ENCODE measurements around the gene ZMYND11.

ZMYND11 gene

GRCh38 chr10:266974-267425, 131.7 kb downstream of the ZMYND11 start:
- no peaks in the 10 kb centered on the region for H3K27me3 ChIP-seq (ENCODE audit: insufficient read depth, low read length, poor library complexity, severe bottlenecking)
- no peaks in the 10 kb centered on the region for H3K36me3 ChIP-seq (ENCODE audit: insufficient read depth, low read length)
- H3K79me2 ChIP-seq (ENCODE audit: insufficient read depth, low read length), result no peaks in the 10 kb centered on the region
- no peaks in the 10 kb centered on the region for H3K9me2 ChIP-seq (replicated peaks; ENCODE audit: low read depth, low read length)
- H3K4me2 ChIP-seq (ENCODE audit: low read depth, low read length, poor library complexity, severe bottlenecking), result no peak overlapping the region
- H3K9ac ChIP-seq (ENCODE audit: low read depth, low read length, poor library complexity, severe bottlenecking), result no peak overlapping the region
- no peaks in the 10 kb centered on the region for H3K9me3 ChIP-seq (ENCODE audit: insufficient read depth, low read depth, low read length)
- no peak overlapping the region for H3K4me3 ChIP-seq (ENCODE audit: low read length, poor library complexity, severe bottlenecking)
- TF ChIP-seq, protein P1, sequence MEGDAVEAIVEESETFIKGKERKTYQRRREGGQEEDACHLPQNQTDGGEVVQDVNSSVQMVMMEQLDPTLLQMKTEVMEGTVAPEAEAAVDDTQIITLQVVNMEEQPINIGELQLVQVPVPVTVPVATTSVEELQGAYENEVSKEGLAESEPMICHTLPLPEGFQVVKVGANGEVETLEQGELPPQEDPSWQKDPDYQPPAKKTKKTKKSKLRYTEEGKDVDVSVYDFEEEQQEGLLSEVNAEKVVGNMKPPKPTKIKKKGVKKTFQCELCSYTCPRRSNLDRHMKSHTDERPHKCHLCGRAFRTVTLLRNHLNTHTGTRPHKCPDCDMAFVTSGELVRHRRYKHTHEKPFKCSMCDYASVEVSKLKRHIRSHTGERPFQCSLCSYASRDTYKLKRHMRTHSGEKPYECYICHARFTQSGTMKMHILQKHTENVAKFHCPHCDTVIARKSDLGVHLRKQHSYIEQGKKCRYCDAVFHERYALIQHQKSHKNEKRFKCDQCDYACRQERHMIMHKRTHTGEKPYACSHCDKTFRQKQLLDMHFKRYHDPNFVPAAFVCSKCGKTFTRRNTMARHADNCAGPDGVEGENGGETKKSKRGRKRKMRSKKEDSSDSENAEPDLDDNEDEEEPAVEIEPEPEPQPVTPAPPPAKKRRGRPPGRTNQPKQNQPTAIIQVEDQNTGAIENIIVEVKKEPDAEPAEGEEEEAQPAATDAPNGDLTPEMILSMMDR (conservative IDR thresholded peaks at IDR 0.05; ENCODE audit: low read length), result no peak
- no peak for TF ChIP-seq EZH2phosphoT487 (IDR thresholded peaks at IDR 0.05; ENCODE audit: borderline replicate concordance)
- H4K20me1 ChIP-seq (ENCODE audit: insufficient read depth, low read length, poor library complexity, severe bottlenecking), result no peaks in the 10 kb centered on the region
- H3K4me1 ChIP-seq (ENCODE audit: insufficient read depth, low read length, poor library complexity, severe bottlenecking), result peaks cover 54% of the 10 kb centered on the region
- 0 out of 2 replicates have a peak, but pooled peaks cover 4% of the 10 kb centered on the region for H3F3A ChIP-seq (ENCODE audit: low read depth)
- no peak overlapping the region for H2AFZ ChIP-seq (ENCODE audit: low read length)

DNA sequence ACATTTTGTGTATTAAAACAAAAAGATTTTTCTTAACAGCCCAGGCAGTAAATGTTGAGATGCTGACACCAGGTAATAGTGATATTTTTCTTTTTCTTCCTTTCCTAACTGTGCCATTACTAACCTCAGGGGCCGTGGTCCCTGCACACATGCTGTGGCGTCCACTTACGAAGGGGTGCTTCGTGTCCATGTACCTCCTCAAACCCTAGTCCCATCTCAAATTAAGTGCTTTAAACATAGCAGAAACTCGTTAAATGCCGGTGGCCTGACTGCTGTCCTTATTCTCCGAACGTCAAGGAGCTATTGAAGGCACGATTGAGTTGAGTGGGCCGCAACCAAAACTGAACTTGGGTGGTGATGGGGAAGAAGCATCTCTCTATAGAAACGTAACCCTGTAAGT, 132.4 kb downstream of the ZMYND11 start:
- H4K20me1 ChIP-seq (ENCODE audit: insufficient read depth, low read length, poor library complexity, severe bottlenecking), result no peaks in the 10 kb centered on the region
- no peak overlapping the region for H3K4me3 ChIP-seq (ENCODE audit: low read length, poor library complexity, severe bottlenecking)
- H3K9me3 ChIP-seq (ENCODE audit: insufficient read depth, low read depth, low read length), result no peaks in the 10 kb centered on the region
- 0 out of 2 replicates have a peak, but pooled peaks cover 4% of the 10 kb centered on the region for H3F3A ChIP-seq (ENCODE audit: low read depth)
- no peak overlapping the region for H3K4me2 ChIP-seq (ENCODE audit: low read depth, low read length, poor library complexity, severe bottlenecking)
- no peak for TF ChIP-seq EZH2phosphoT487 (IDR thresholded peaks at IDR 0.05; ENCODE audit: borderline replicate concordance)
- TF ChIP-seq, protein P1 (conservative IDR thresholded peaks at IDR 0.05; ENCODE audit: low read length), result no peak
- H3K36me3 ChIP-seq (ENCODE audit: insufficient read depth, low read length), result no peaks in the 10 kb centered on the region
- no peaks in the 10 kb centered on the region for H3K9me2 ChIP-seq (replicated peaks; ENCODE audit: low read depth, low read length)
- H3K4me1 ChIP-seq (ENCODE audit: insufficient read depth, low read length, poor library complexity, severe bottlenecking), result peaks cover 59% of the 10 kb centered on the region
- H3K79me2 ChIP-seq (ENCODE audit: insufficient read depth, low read length), result no peaks in the 10 kb centered on the region
- H3K9ac ChIP-seq (ENCODE audit: low read depth, low read length, poor library complexity, severe bottlenecking), result no peak overlapping the region
- H3K27me3 ChIP-seq (ENCODE audit: insufficient read depth, low read length, poor library complexity, severe bottlenecking), result no peaks in the 10 kb centered on the region
- H2AFZ ChIP-seq (ENCODE audit: low read length), result no peak overlapping the region

GRCh38 chr10:269440-270074, 134.3 kb downstream of the ZMYND11 start:
- no peak for TF ChIP-seq EZH2phosphoT487 (IDR thresholded peaks at IDR 0.05; ENCODE audit: borderline replicate concordance)
- TF ChIP-seq, protein P1 (conservative IDR thresholded peaks at IDR 0.05; ENCODE audit: low read length), result no peak
- peak overlapping the region; percentile 36 for H3K9ac ChIP-seq (ENCODE audit: low read depth, low read length, poor library complexity, severe bottlenecking)
- H3K9me3 ChIP-seq (ENCODE audit: insufficient read depth, low read depth, low read length), result no peaks in the 10 kb centered on the region
- no peak overlapping the region for H3K4me3 ChIP-seq (ENCODE audit: low read length, poor library complexity, severe bottlenecking)
- no peaks in the 10 kb centered on the region for H3K79me2 ChIP-seq (ENCODE audit: insufficient read depth, low read length)
- no peaks in the 10 kb centered on the region for H3K27me3 ChIP-seq (ENCODE audit: insufficient read depth, low read length, poor library complexity, severe bottlenecking)
- no peaks in the 10 kb centered on the region for H4K20me1 ChIP-seq (ENCODE audit: insufficient read depth, low read length, poor library complexity, severe bottlenecking)
- peak overlapping the region; percentile 22; the same call in 1 of the 2 replicates for H2AFZ ChIP-seq (ENCODE audit: low read length)
- no peaks in the 10 kb centered on the region for H3K9me2 ChIP-seq (replicated peaks; ENCODE audit: low read depth, low read length)
- peaks cover 64% of the 10 kb centered on the region for H3K4me1 ChIP-seq (ENCODE audit: insufficient read depth, low read length, poor library complexity, severe bottlenecking)
- H3F3A ChIP-seq (ENCODE audit: low read depth), result 0 out of 2 replicates have a peak, but pooled peaks cover 4% of the 10 kb centered on the region
- H3K36me3 ChIP-seq (ENCODE audit: insufficient read depth, low read length), result no peaks in the 10 kb centered on the region
- no peak overlapping the region for H3K4me2 ChIP-seq (ENCODE audit: low read depth, low read length, poor library complexity, severe bottlenecking)

Measured in Loucy (cell line).